ENCODE results near the gene TSPYL4. TPM values are rescaled to one million over a fixed set of nuclear protein-coding genes. Genes with fewer than 3 reads are reported as not detected.

Gene TSPYL4
- total RNA-seq, 1 experiment from 2014 or later, result 5.4 TPM

DNA sequence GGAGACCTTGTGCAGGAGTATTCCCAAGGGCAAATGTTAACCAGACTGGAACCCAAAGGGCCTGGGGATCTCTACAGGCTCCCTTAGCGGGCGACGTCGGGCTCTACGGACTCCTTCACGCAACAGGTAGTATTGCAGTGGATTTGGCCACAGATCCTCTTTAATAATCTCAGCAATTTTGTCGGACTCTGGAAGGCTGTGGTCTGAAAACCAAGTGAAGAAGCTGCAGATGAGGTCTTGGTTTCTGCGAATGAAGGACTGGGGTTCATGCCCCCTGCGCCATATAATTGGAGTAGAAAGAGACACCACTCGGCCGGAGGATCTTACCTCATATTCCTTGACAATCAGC lies 24.6 kb upstream of the TSPYL4 start:
- TF ChIP-seq POLR2A (IDR thresholded peaks at IDR 0.05; ENCODE audit: borderline replicate concordance, extremely low read depth, insufficient read depth, insufficient read length) (no peak), EZH2phosphoT487 (IDR thresholded peaks at IDR 0.05; ENCODE audit: borderline replicate concordance) (no peak), SRF (IDR thresholded peaks at IDR 0.05; ENCODE audit: low read depth) (no peak), EZH2 (IDR thresholded peaks at IDR 0.05) (no peak), ZNF274 (IDR thresholded peaks at IDR 0.05; ENCODE audit: low read depth, low read length) (no peak), ZFX (IDR thresholded peaks at IDR 0.05) (no peak), FOSL1 (IDR thresholded peaks at IDR 0.05; ENCODE audit: low read depth) (no peak), POLR2AphosphoS5 (IDR thresholded peaks at IDR 0.05; ENCODE audit: low read depth, low read length) (no peak), JUND (IDR thresholded peaks at IDR 0.05) (no peak), CTCF (IDR thresholded peaks at IDR 0.05 in 2 of 3, conservative IDR thresholded peaks at IDR 0.05 in 1 of 3; ENCODE audit: borderline replicate concordance in 1 of 3, insufficient read depth in 1 of 3, low read depth in 2 of 3, low read length in 2 of 3) (no peak)
- H3K4me1 ChIP-seq (ENCODE audit: control insufficient read depth in 1 of 2, insufficient read depth in 2 of 2, low read length in 2 of 2), result peaks cover 6 to 17% of the 10 kb centered on the region in 2 experiments
- H3K79me2 ChIP-seq (ENCODE audit: insufficient read depth, low read length), result peaks cover 45% of the 10 kb centered on the region
- peaks cover under 1 to 12% of the 10 kb centered on the region in 2 experiments; a peak in 2 of 4 replicates for H3K36me3 ChIP-seq (ENCODE audit: control insufficient read depth in 1 of 2, insufficient read depth in 2 of 2, low read length in 2 of 2)
- no peak for ATAC-seq
- RAD21 ChIA-PET (ENCODE audit: low non-redundant PET in 1 of 2, low total read pairs in 2 of 2, uncharacterized antibody in 2 of 2, unreplicated experiment in 2 of 2), result no interaction called here
- POLR2A ChIA-PET, result no interaction called here
- no peaks in the 10 kb centered on the region for H3K9me3 ChIP-seq (ENCODE audit: control insufficient read depth in 1 of 2, insufficient read depth in 1 of 2, low read depth in 1 of 2, low read length in 2 of 2)
- no peak overlapping the region for H2AFZ ChIP-seq (ENCODE audit: low read depth, low read length, poor library complexity, severe bottlenecking)
- no peak for DNase-seq (ENCODE audit: low read depth, low spot score)
- H3K27me3 ChIP-seq (ENCODE audit: insufficient read depth, low read length), result no peaks in the 10 kb centered on the region
- H3K4me2 ChIP-seq (ENCODE audit: low read length), result peak overlapping the region; percentile 88
- H3K4me3 ChIP-seq (replicated peaks in 1 of 2; ENCODE audit: low read depth in 1 of 2, low read length in 2 of 2), result peak overlapping the region; percentile 92 to 95
- no peaks in the 10 kb centered on the region for H4K20me1 ChIP-seq (ENCODE audit: insufficient read depth)
- intact Hi-C loops (cut with micrococcal nuclease), result no loop called here
- H3K27ac ChIP-seq (ENCODE audit: low read depth, low read length), result 0 out of 2 replicates have a peak overlapping the region, but pooled peaks have one; percentile 85
- H3K9me2 ChIP-seq (ENCODE audit: insufficient read depth), result no peaks in the 10 kb centered on the region
- BruUV-seq (replicated peaks), result no TSS peak
- CTCF ChIA-PET, result interaction anchor here (1.8 kb wide), 1 partner anchor 10 kb away, joined by 12 read pairs; no protein-coding TSS in a partner anchor
- H3K9ac ChIP-seq (ENCODE audit: low read length), result peak overlapping the region; percentile 93

- RAD21 ChIA-PET (ENCODE audit: low non-redundant PET in 1 of 2, low total read pairs in 2 of 2, uncharacterized antibody in 2 of 2, unreplicated experiment in 2 of 2), result no interaction called here
- ATAC-seq (no peak), DNase-seq (ENCODE audit: low read depth, low spot score) (no peak)
- CTCF ChIA-PET, result no interaction called here
- Histone ChIP-seq H3K79me2 (ENCODE audit: insufficient read depth, low read length) (peaks cover 45% of the 10 kb centered on the region), H4K20me1 (ENCODE audit: insufficient read depth) (no peaks in the 10 kb centered on the region), H3K4me1 (ENCODE audit: control insufficient read depth in 1 of 2, insufficient read depth in 2 of 2, low read length in 2 of 2) (peaks cover 6 to 17% of the 10 kb centered on the region in 2 experiments), H3K9me3 (ENCODE audit: control insufficient read depth in 1 of 2, insufficient read depth in 1 of 2, low read depth in 1 of 2, low read length in 2 of 2) (no peaks in the 10 kb centered on the region), H3K9ac (ENCODE audit: low read length) (no peak overlapping the region), H3K4me2 (ENCODE audit: low read length) (no peak overlapping the region), H3K27ac (ENCODE audit: low read depth, low read length) (no peak overlapping the region), H2AFZ (ENCODE audit: low read depth, low read length, poor library complexity, severe bottlenecking) (no peak overlapping the region), H3K36me3 (ENCODE audit: control insufficient read depth in 1 of 2, insufficient read depth in 2 of 2, low read length in 2 of 2) (peaks cover 2 to 12% of the 10 kb centered on the region in 2 experiments; a peak in 2 of 4 replicates), H3K27me3 (ENCODE audit: insufficient read depth, low read length) (no peaks in the 10 kb centered on the region), H3K4me3 (replicated peaks in 1 of 2; ENCODE audit: low read depth in 1 of 2, low read length in 2 of 2) (no peak overlapping the region), H3K9me2 (ENCODE audit: insufficient read depth) (no peaks in the 10 kb centered on the region)
- POLR2A ChIA-PET, result no interaction called here
- no TSS peak for BruUV-seq (replicated peaks)
- intact Hi-C loops (cut with micrococcal nuclease), result no loop called here
- TF ChIP-seq ZFX (IDR thresholded peaks at IDR 0.05) (no peak), CTCF (IDR thresholded peaks at IDR 0.05 in 2 of 3, conservative IDR thresholded peaks at IDR 0.05 in 1 of 3; ENCODE audit: borderline replicate concordance in 1 of 3, insufficient read depth in 1 of 3, low read depth in 2 of 3, low read length in 2 of 3) (no peak), EZH2phosphoT487 (IDR thresholded peaks at IDR 0.05; ENCODE audit: borderline replicate concordance) (no peak), TCF7L2 (IDR thresholded peaks at IDR 0.05; ENCODE audit: borderline replicate concordance, extremely low read depth, insufficient read depth, insufficient read length) (no peak), POLR2AphosphoS5 (IDR thresholded peaks at IDR 0.05; ENCODE audit: low read depth, low read length) (no peak), CEBPB (IDR thresholded peaks at IDR 0.05; ENCODE audit: low read depth) (no peak)
- TF ChIP-seq, protein P1, sequence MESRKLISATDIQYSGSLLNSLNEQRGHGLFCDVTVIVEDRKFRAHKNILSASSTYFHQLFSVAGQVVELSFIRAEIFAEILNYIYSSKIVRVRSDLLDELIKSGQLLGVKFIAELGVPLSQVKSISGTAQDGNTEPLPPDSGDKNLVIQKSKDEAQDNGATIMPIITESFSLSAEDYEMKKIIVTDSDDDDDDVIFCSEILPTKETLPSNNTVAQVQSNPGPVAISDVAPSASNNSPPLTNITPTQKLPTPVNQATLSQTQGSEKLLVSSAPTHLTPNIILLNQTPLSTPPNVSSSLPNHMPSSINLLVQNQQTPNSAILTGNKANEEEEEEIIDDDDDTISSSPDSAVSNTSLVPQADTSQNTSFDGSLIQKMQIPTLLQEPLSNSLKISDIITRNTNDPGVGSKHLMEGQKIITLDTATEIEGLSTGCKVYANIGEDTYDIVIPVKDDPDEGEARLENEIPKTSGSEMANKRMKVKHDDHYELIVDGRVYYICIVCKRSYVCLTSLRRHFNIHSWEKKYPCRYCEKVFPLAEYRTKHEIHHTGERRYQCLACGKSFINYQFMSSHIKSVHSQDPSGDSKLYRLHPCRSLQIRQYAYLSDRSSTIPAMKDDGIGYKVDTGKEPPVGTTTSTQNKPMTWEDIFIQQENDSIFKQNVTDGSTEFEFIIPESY (IDR thresholded peaks at IDR 0.05; ENCODE audit: extremely low read depth, insufficient replicate concordance, low read length), result no peak
- TF ChIP-seq, protein P2, sequence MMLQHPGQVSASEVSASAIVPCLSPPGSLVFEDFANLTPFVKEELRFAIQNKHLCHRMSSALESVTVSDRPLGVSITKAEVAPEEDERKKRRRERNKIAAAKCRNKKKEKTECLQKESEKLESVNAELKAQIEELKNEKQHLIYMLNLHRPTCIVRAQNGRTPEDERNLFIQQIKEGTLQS (IDR thresholded peaks at IDR 0.05), result no peak
Observed at GRCh38 chr6:116277124-116277523, 23.2 kb upstream of the TSPYL4 start.

Data from HCT116 (cell line).